ENCODE data around the gene SIRT7. TPM values are rescaled to one million over a fixed set of nuclear protein-coding genes. Genes with fewer than 3 reads are reported as not detected.

Gene SIRT7
- total and polyA plus RNA-seq, 2 donors (not counting 3 experiments of a cell fraction or from before 2014, with no cell fraction given): 11.6 to 28.8 TPM

DNA sequence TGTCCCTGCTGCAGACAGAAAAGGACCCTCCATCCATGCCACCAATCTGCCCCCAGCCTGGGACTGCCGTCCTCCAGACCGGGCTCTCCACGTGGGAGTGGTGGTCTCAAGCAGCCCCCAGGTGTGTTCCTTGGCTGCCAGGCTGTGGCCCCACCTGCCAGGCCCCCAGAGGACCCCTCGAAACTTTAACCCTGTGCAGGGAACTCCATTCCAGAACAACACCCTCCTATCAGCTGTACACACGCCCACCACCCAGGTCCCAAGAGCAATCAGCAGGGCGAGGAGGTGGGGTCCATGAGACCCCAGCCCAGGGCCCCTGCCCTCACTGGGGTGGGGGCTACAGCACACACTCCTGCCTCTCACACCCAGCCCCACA, 17.7 kb upstream of the SIRT7 start:
- H3K9ac ChIP-seq (replicated peaks; ENCODE audit: extremely low read depth, insufficient read depth, low read length): no peak overlapping the region
- dilution Hi-C loops (cut with MboI; ENCODE audit: extremely low pct_ligation_motif_present, low sequenced_read_pairs) (no loop called here), intact Hi-C loops (cut with micrococcal nuclease) (loop anchor here (5.0 kb wide), 1 partner anchor 42 kb away; the partner anchor contains the start of gene ASPSCR1)
- H3K4me1 ChIP-seq (ENCODE audit: control insufficient read depth, extremely low read depth, insufficient read depth, low read length): peaks cover 7% of the 10 kb centered on the region
- H3K27me3 ChIP-seq (ENCODE audit: control insufficient read depth in 2 of 2, insufficient read depth in 2 of 2, low read length in 2 of 2): no peaks in the 10 kb centered on the region
- TF ChIP-seq, protein P1, sequence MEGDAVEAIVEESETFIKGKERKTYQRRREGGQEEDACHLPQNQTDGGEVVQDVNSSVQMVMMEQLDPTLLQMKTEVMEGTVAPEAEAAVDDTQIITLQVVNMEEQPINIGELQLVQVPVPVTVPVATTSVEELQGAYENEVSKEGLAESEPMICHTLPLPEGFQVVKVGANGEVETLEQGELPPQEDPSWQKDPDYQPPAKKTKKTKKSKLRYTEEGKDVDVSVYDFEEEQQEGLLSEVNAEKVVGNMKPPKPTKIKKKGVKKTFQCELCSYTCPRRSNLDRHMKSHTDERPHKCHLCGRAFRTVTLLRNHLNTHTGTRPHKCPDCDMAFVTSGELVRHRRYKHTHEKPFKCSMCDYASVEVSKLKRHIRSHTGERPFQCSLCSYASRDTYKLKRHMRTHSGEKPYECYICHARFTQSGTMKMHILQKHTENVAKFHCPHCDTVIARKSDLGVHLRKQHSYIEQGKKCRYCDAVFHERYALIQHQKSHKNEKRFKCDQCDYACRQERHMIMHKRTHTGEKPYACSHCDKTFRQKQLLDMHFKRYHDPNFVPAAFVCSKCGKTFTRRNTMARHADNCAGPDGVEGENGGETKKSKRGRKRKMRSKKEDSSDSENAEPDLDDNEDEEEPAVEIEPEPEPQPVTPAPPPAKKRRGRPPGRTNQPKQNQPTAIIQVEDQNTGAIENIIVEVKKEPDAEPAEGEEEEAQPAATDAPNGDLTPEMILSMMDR (IDR thresholded peaks at IDR 0.05; ENCODE audit: extremely low read depth in 1 of 2, insufficient read depth in 1 of 2, low read depth in 1 of 2, low read length in 2 of 2): no peak
- TF ChIP-seq POLR2A (IDR thresholded peaks at IDR 0.05; ENCODE audit: low read depth, low read length) (no peak), GATA2 (IDR thresholded peaks at IDR 0.05; ENCODE audit: insufficient read depth, insufficient read length, low read depth, low read length) (no peak), EZH2 (IDR thresholded peaks at IDR 0.05; ENCODE audit: borderline replicate concordance, low read depth, low read length, severe bottlenecking) (no peak), FOS (IDR thresholded peaks at IDR 0.05; ENCODE audit: borderline replicate concordance, insufficient read depth, low read length) (no peak), POLR2AphosphoS5 (IDR thresholded peaks at IDR 0.05; ENCODE audit: insufficient read depth, low read depth, low read length) (no peak)
- TF ChIP-seq, protein P2, sequence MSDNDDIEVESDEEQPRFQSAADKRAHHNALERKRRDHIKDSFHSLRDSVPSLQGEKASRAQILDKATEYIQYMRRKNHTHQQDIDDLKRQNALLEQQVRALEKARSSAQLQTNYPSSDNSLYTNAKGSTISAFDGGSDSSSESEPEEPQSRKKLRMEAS (IDR thresholded peaks at IDR 0.05; ENCODE audit: insufficient read depth, insufficient read length): no peak
- peaks cover 8% of the 10 kb centered on the region for H3K79me2 ChIP-seq (ENCODE audit: control insufficient read depth, insufficient read depth, low read length)
- H2AFZ ChIP-seq (ENCODE audit: low read depth, low read length): no peak overlapping the region
- H3K9me3 ChIP-seq (replicated peaks; ENCODE audit: control insufficient read depth, insufficient read depth, low read length): no peaks in the 10 kb centered on the region
- H3K9me1 ChIP-seq (replicated peaks; ENCODE audit: control insufficient read depth, extremely low read depth, insufficient read depth, low read length): no peaks in the 10 kb centered on the region
- FAIRE-seq (no peak), DNase-seq (ENCODE audit: low read depth, low spot score) (no peak)
- peaks cover 0 to 5% of the 10 kb centered on the region in 2 experiments for H3K36me3 ChIP-seq (ENCODE audit: control insufficient read depth in 2 of 2, extremely low read depth in 1 of 2, insufficient read depth in 2 of 2, low read length in 2 of 2)
- H3K4me3 ChIP-seq (replicated peaks in 1 of 3; ENCODE audit: insufficient read depth in 1 of 3, low read depth in 1 of 3, low read length in 3 of 3): no peak overlapping the region
- BruUV-seq (replicated peaks): no TSS peak
- ChIA-PET POLR2A (no interaction called here), CTCF (interaction anchor here (1.3 kb wide), 1 partner anchor 24 kb away, joined by 8 read pairs; no protein-coding TSS in a partner anchor)
- no peaks in the 10 kb centered on the region for H4K20me1 ChIP-seq (replicated peaks; ENCODE audit: control insufficient read depth, extremely low read depth, insufficient read depth, low read length)
- H3K4me2 ChIP-seq (ENCODE audit: insufficient read depth, low read length): no peak overlapping the region
- H3K27ac ChIP-seq (ENCODE audit: insufficient read depth, low read depth, low read length): no peak overlapping the region
